ENCODE measurements around the gene DHX15. TPM values are rescaled to one million over a fixed set of nuclear protein-coding genes. Genes with fewer than 3 reads are reported as not detected.

Gene DHX15
- total RNA-seq, 1 experiment from 2014 or later = 240 TPM

- peak; percentile 94 for DNase-seq (ENCODE audit: low spot score)
- TF ChIP-seq MAX (CRISPR knock-in tag; IDR thresholded peaks at IDR 0.05) = no peak
- no peak for TF ChIP-seq RORB (CRISPR knock-in tag; IDR thresholded peaks at IDR 0.05)
- TF ChIP-seq CTCF (IDR thresholded peaks at IDR 0.05) = peak; percentile 88
- no peak for TF ChIP-seq ATF3 (CRISPR knock-in tag; conservative IDR thresholded peaks at IDR 0.05)
- 0 out of 2 replicates have a peak, but pooled peaks have one; percentile 11 for TF ChIP-seq GTF2I (CRISPR knock-in tag; conservative IDR thresholded peaks at IDR 0.05)
- TF ChIP-seq PRRX2 (CRISPR knock-in tag; IDR thresholded peaks at IDR 0.05) = no peak
- TF ChIP-seq E2F1 (CRISPR knock-in tag; IDR thresholded peaks at IDR 0.05) = no peak
- no peak for TF ChIP-seq ATF2 (CRISPR knock-in tag; IDR thresholded peaks at IDR 0.05; ENCODE audit: borderline replicate concordance, low read depth)
- TF ChIP-seq ZNF416 (CRISPR knock-in tag; IDR thresholded peaks at IDR 0.05) = 0 out of 2 replicates have a peak, but pooled peaks have one; percentile 2
- no peak for TF ChIP-seq JAZF1 (CRISPR knock-in tag; IDR thresholded peaks at IDR 0.05)
- TF ChIP-seq HMGA2 (CRISPR knock-in tag; IDR thresholded peaks at IDR 0.05) = no peak
- no peak for TF ChIP-seq HMGXB4 (CRISPR knock-in tag; IDR thresholded peaks at IDR 0.05)
- no peak for TF ChIP-seq SMAD3 (CRISPR knock-in tag; IDR thresholded peaks at IDR 0.05; ENCODE audit: borderline replicate concordance)
- no peak for TF ChIP-seq SMAD4 (CRISPR knock-in tag; IDR thresholded peaks at IDR 0.05)
- no peak for TF ChIP-seq FOXJ3 (CRISPR knock-in tag; IDR thresholded peaks at IDR 0.05; ENCODE audit: borderline replicate concordance)
- TF ChIP-seq USF1 (CRISPR knock-in tag; IDR thresholded peaks at IDR 0.05) = no peak
- H3K36me3 Mint-ChIP-seq = peaks cover 9% of the 10 kb centered on the region
- no peak overlapping the region for H3K4me3 Mint-ChIP-seq
- H3K27ac Mint-ChIP-seq = no peak overlapping the region
- ATAC-seq = peak; percentile 97
- H3K27me3 Mint-ChIP-seq (ENCODE audit: low read depth) = no peaks in the 10 kb centered on the region
- peaks cover 18% of the 10 kb centered on the region for H3K4me1 Mint-ChIP-seq
- ChIA-PET POLR2A (interaction anchor here (0.5 to 1.6 kb wide), 2 partner anchors 22 to 736 kb away, joined by 3 read pairs; no protein-coding TSS in a partner anchor), CTCF (interaction anchor here (0.6 to 3.7 kb wide), 26 partner anchors 8 to 1059 kb away, joined by 3 to 34 read pairs (median 4); partner anchors contain the start of gene DHX15)
- peaks cover 12% of the 10 kb centered on the region for H3K9me3 Mint-ChIP-seq
These were observed 95.8 kb downstream of the DHX15 start for GRCh38 chr4:24488399-24489164.

GRCh38 chr4:24482871-24483270, 101.5 kb downstream of the DHX15 start:
- Mint-ChIP-seq H3K36me3 (no peaks in the 10 kb centered on the region), H3K4me1 (peaks cover 10% of the 10 kb centered on the region), H3K4me3 (no peak overlapping the region), H3K27me3 (ENCODE audit: low read depth) (no peaks in the 10 kb centered on the region; the same call in 1 of the 2 replicates), H3K9me3 (no peaks in the 10 kb centered on the region), H3K27ac (no peak overlapping the region)
- DNase-seq (ENCODE audit: low spot score) = no peak
- ChIA-PET CTCF (no interaction called here), POLR2A (no interaction called here)
- ATAC-seq = no peak
- TF ChIP-seq NR3C1 (CRISPR knock-in tag; conservative IDR thresholded peaks at IDR 0.05; ENCODE audit: low read depth) (no peak), AFF4 (CRISPR knock-in tag; IDR thresholded peaks at IDR 0.05; ENCODE audit: borderline replicate concordance) (no peak), MLX (CRISPR knock-in tag; IDR thresholded peaks at IDR 0.05) (no peak), CBFB (CRISPR knock-in tag; IDR thresholded peaks at IDR 0.05; ENCODE audit: low read depth) (no peak), TCF7 (CRISPR knock-in tag; IDR thresholded peaks at IDR 0.05; ENCODE audit: low read depth) (no peak), GRHL2 (CRISPR knock-in tag; IDR thresholded peaks at IDR 0.05; ENCODE audit: insufficient replicate concordance, severe bottlenecking) (no peak), EMX1 (CRISPR knock-in tag; IDR thresholded peaks at IDR 0.05) (no peak)
